HCT116 (cell line): ENCODE data around the gene HAGH. TPM values are rescaled to one million over a fixed set of nuclear protein-coding genes. Genes with fewer than 3 reads are reported as not detected.

ENCODE experiments used
- ATAC-seq: fragments of 200-7000 bp; cut with Tn5 transposase; 2 replicates; pipeline ENCODE4 v1.9.1; 2020; ENCODE audit warnings: mild to moderate bottlenecking, moderate library complexity
- BruUV-seq: library from RNA; stranded (reverse); fragments of 400-500 nt; replicated peaks from 2 replicates; lab custom pipeline; 2021; lab: Mats Ljungman, UMichigan
- CTCF ChIA-PET: fragments of 300-600 bp; sonication (Branson Sonifier 250); formaldehyde crosslinking; loops from one replicate; lab custom pipeline; 2021; ENCODE audit warnings: antibody characterized with exemption; lab: Charles Lee
- POLR2A ChIA-PET: fragments of 300-600, 350-600 bp; sonication (Branson Sonifier 250); formaldehyde crosslinking; loops from one replicate; lab custom pipeline; 2021; ENCODE audit warnings: antibody characterized with exemption; lab: Charles Lee
- RAD21 ChIA-PET, 2 experiments: fragments of 300-600 bp; sonication (Branson Sonifier 250); formaldehyde crosslinking; loops; one replicate each; lab custom pipeline; 2023; ENCODE audit warnings: low total read pairs in 2 of 2; ENCODE audit not compliant: uncharacterized antibody in 2 of 2, unreplicated experiment in 2 of 2, low non-redundant PET in 1 of 2; lab: Charles Lee
- DNase-seq: peaks from one replicate; pipeline ENCODE4 v3.0.0-alpha.2; 2010; ENCODE audit warnings: low read depth, low spot score
- H2AFZ ChIP-seq: fragments of 200-600 bp; shearing (Covaris generic), sonication (generic); 2 replicates; pipeline ENCODE4 v1.6.1; 2017; ENCODE audit warnings: low read depth, mixed run types, mixed read lengths, antibody characterized with exemption, low read length; ENCODE audit not compliant: poor library complexity, severe bottlenecking
- H3K27ac ChIP-seq: 2 replicates; pipeline ENCODE4 v1.5.1; 2012; ENCODE audit warnings: low read depth, low read length
- H3K27me3 ChIP-seq: fragments of 200-600 bp; sonication (generic); 2 replicates; pipeline ENCODE4 v1.6.1; 2016; ENCODE audit warnings: mixed run types, low read length, mixed read lengths; ENCODE audit not compliant: insufficient read depth
- H3K36me3 ChIP-seq, 2 experiments: fragments of 200-500 bp in 1 of 2; fragments of 200-600 bp in 1 of 2; sonication (Bioruptor generic) in 1 of 2; sonication (generic) in 1 of 2; 2 replicates each; pipeline versions ENCODE4 v1.5.1 to v1.6.1; 2014 to 2016; ENCODE audit warnings: low read length in 2 of 2, inconsistent platforms in 1 of 2, mixed read lengths in 1 of 2, mixed run types in 1 of 2; ENCODE audit not compliant: insufficient read depth in 2 of 2, control insufficient read depth in 1 of 2
- H3K4me1 ChIP-seq, 2 experiments: fragments of 200-600 bp in 1 of 2; sonication (generic) in 1 of 2; 2 replicates each; pipeline versions ENCODE4 v1.5.1 to v1.6.1; 2012 to 2017; ENCODE audit warnings: low read length in 2 of 2, inconsistent platforms in 1 of 2, mild to moderate bottlenecking in 1 of 2, mixed read lengths in 1 of 2, mixed run types in 1 of 2, moderate library complexity in 1 of 2; ENCODE audit not compliant: insufficient read depth in 2 of 2, control insufficient read depth in 1 of 2
- H3K4me2 ChIP-seq: fragments of 200-600 bp; sonication (generic); 2 replicates; pipeline ENCODE4 v1.6.1; 2017; ENCODE audit warnings: mixed run types, low read length, mixed read lengths
- H3K4me3 ChIP-seq, 2 experiments: fragments of 200-600 bp in 1 of 2; sonication (generic) in 1 of 2; replicated peaks in 1 of 2; 2 replicates each; pipeline ENCODE4 v1.5.1; 2011 to 2016; ENCODE audit warnings: low read length in 2 of 2, control low read depth in 1 of 2, low read depth in 1 of 2, mild to moderate bottlenecking in 1 of 2, mixed read lengths in 1 of 2, mixed run types in 1 of 2
- H3K79me2 ChIP-seq: fragments of 200-600 bp; sonication (generic); 2 replicates; pipeline ENCODE4 v1.6.1; 2017; ENCODE audit warnings: mild to moderate bottlenecking, mixed run types, low read length, moderate library complexity, mixed read lengths; ENCODE audit not compliant: insufficient read depth
- H3K9ac ChIP-seq: fragments of 200-600 bp; sonication (generic); 2 replicates; pipeline ENCODE4 v1.6.1; 2016; ENCODE audit warnings: low read length, mixed read lengths
- H3K9me2 ChIP-seq: fragments of 200-600 bp; sonication (generic), shearing (Covaris generic); 2 replicates; pipeline ENCODE4 v1.6.1; 2017; ENCODE audit warnings: mixed run types, mild to moderate bottlenecking, moderate library complexity; ENCODE audit not compliant: insufficient read depth
- H3K9me3 ChIP-seq, 2 experiments: fragments of 200-500 bp in 1 of 2; fragments of 200-600 bp in 1 of 2; sonication (Bioruptor generic) in 1 of 2; sonication (generic) in 1 of 2; 2 replicates each; pipeline ENCODE4 v1.6.1; 2014 to 2017; ENCODE audit warnings: low read length in 2 of 2, mixed read lengths in 2 of 2, inconsistent platforms in 1 of 2, low read depth in 1 of 2, mild to moderate bottlenecking in 1 of 2, mixed run types in 1 of 2, moderate library complexity in 1 of 2; ENCODE audit not compliant: control insufficient read depth in 1 of 2, insufficient read depth in 1 of 2
- H4K20me1 ChIP-seq: fragments of 200-600 bp; sonication (generic), shearing (Covaris generic); 2 replicates; pipeline ENCODE4 v1.6.1; 2017; ENCODE audit warnings: mixed run types, mild to moderate bottlenecking, moderate library complexity; ENCODE audit not compliant: insufficient read depth
- MAX ChIP-seq: IDR thresholded peaks from 2 replicates; pipeline ENCODE4 v1.6.1; 2012
- POLR2A ChIP-seq: IDR thresholded peaks from 2 replicates; pipeline ENCODE4 v1.7.0; 2011; ENCODE audit warnings: borderline replicate concordance; ENCODE audit not compliant: insufficient read depth, insufficient read length; ENCODE audit errors: extremely low read depth
- POLR2AphosphoS5 ChIP-seq: IDR thresholded peaks from 2 replicates; pipeline ENCODE4 v1.6.1; 2011; ENCODE audit warnings: mild to moderate bottlenecking, low read depth, low read length, moderate library complexity
- SP1 ChIP-seq: IDR thresholded peaks from 2 replicates; pipeline ENCODE4 v1.6.1; 2012; ENCODE audit warnings: low read depth
- TCF7L2 ChIP-seq: IDR thresholded peaks from 2 replicates; pipeline ENCODE4 v1.7.0; 2011; ENCODE audit warnings: borderline replicate concordance, inconsistent platforms; ENCODE audit not compliant: insufficient read depth, insufficient read length; ENCODE audit errors: extremely low read depth
- YY1 ChIP-seq: IDR thresholded peaks from 2 replicates; pipeline ENCODE4 v1.6.1; 2011; ENCODE audit warnings: low read length, low read depth, moderate library complexity, mild to moderate bottlenecking; ENCODE audit not compliant: insufficient replicate concordance; ENCODE audit errors: extremely low read depth
- ZBTB33 ChIP-seq: IDR thresholded peaks from 2 replicates; pipeline ENCODE4 v1.6.1; 2011; ENCODE audit warnings: mild to moderate bottlenecking, low read length, moderate library complexity; ENCODE audit not compliant: insufficient replicate concordance; ENCODE audit errors: extremely low read depth
- ZFX ChIP-seq: fragments of 450-650 bp; IDR thresholded peaks from 2 replicates; pipeline ENCODE4 v1.6.1; 2017
- ZNF274 ChIP-seq: fragments of 200-500 bp; sonication (Bioruptor generic); IDR thresholded peaks from 2 replicates; pipeline ENCODE4 v1.6.1; 2014; ENCODE audit warnings: mild to moderate bottlenecking, low read depth, low read length, inconsistent platforms
- intact Hi-C: fragments of 100-400 bp; cut with micrococcal nuclease; formaldehyde crosslinking; loops from 2 replicates; pipeline ENCODE4 v1.10.0; 2022
- total RNA-seq: library from RNA; stranded (reverse); gene quantifications from one replicate; pipeline ENCODE4 v1.2.1, GENCODE V29; 2021; ENCODE audit not compliant: unreplicated experiment
- TF ChIP-seq, protein P1 (sequence below): IDR thresholded peaks from 2 replicates; pipeline ENCODE4 v1.6.1; 2012
- TF ChIP-seq, protein P2 (sequence below): IDR thresholded peaks from 2 replicates; pipeline ENCODE4 v1.6.1; 2012; ENCODE audit warnings: low read depth

Gene HAGH
- total RNA-seq, 1 experiment from 2014 or later, result 39.1 TPM

- no peaks in the 10 kb centered on the region for H3K9me3 ChIP-seq
- H4K20me1 ChIP-seq, result peaks cover 5% of the 10 kb centered on the region; the same call in 1 of the 2 replicates
- intact Hi-C loops, result no loop called here
- peaks cover 14 to 29% of the 10 kb centered on the region in 2 experiments for H3K4me1 ChIP-seq
- no peaks in the 10 kb centered on the region for H3K9me2 ChIP-seq
- peaks cover 0 to 8% of the 10 kb centered on the region in 2 experiments; a peak in 2 of 4 replicates for H3K36me3 ChIP-seq
- TF ChIP-seq, protein P1, sequence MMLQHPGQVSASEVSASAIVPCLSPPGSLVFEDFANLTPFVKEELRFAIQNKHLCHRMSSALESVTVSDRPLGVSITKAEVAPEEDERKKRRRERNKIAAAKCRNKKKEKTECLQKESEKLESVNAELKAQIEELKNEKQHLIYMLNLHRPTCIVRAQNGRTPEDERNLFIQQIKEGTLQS, result no peak
- TF ChIP-seq, protein P2, sequence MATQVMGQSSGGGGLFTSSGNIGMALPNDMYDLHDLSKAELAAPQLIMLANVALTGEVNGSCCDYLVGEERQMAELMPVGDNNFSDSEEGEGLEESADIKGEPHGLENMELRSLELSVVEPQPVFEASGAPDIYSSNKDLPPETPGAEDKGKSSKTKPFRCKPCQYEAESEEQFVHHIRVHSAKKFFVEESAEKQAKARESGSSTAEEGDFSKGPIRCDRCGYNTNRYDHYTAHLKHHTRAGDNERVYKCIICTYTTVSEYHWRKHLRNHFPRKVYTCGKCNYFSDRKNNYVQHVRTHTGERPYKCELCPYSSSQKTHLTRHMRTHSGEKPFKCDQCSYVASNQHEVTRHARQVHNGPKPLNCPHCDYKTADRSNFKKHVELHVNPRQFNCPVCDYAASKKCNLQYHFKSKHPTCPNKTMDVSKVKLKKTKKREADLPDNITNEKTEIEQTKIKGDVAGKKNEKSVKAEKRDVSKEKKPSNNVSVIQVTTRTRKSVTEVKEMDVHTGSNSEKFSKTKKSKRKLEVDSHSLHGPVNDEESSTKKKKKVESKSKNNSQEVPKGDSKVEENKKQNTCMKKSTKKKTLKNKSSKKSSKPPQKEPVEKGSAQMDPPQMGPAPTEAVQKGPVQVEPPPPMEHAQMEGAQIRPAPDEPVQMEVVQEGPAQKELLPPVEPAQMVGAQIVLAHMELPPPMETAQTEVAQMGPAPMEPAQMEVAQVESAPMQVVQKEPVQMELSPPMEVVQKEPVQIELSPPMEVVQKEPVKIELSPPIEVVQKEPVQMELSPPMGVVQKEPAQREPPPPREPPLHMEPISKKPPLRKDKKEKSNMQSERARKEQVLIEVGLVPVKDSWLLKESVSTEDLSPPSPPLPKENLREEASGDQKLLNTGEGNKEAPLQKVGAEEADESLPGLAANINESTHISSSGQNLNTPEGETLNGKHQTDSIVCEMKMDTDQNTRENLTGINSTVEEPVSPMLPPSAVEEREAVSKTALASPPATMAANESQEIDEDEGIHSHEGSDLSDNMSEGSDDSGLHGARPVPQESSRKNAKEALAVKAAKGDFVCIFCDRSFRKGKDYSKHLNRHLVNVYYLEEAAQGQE, result no peak
- no peak for TF ChIP-seq POLR2A
- TF ChIP-seq ZNF274, result no peak
- TF ChIP-seq YY1, result peak; percentile 21
- TF ChIP-seq ZBTB33, result peak; percentile 8
- TF ChIP-seq ZFX, result no peak
- TF ChIP-seq SP1, result no peak
- TF ChIP-seq MAX, result no peak
- peak; percentile 65 for TF ChIP-seq POLR2AphosphoS5
- no peak for TF ChIP-seq TCF7L2
- peak overlapping the region; percentile 88 to 97 for H3K4me3 ChIP-seq
- ChIA-PET RAD21 (no interaction called here), CTCF (interaction anchor here (1.4 kb wide), 1 partner anchor 65 kb away, joined by 4 read pairs; the partner anchor contains the start of gene MAPK8IP3), POLR2A (interaction anchor here (0.6 to 3.5 kb wide), 4 partner anchors 12 to 350 kb away, joined by 3 to 23 read pairs (median 3); partner anchors contain the start of genes JPT2, NUBP2, SPSB3 and UQCC4)
- peak overlapping the region; percentile 100 for H3K4me2 ChIP-seq
- H2AFZ ChIP-seq, result no peak overlapping the region
- peak overlapping the region; percentile 95 for H3K27ac ChIP-seq
- TSS peak; percentile 38 for BruUV-seq
- peak overlapping the region; percentile 93 for H3K9ac ChIP-seq
- DNase-seq, result peak; percentile 62
- peak; percentile 52 for ATAC-seq
- peaks cover 51% of the 10 kb centered on the region for H3K79me2 ChIP-seq
- H3K27me3 ChIP-seq, result no peaks in the 10 kb centered on the region
Measured at GRCh38 chr16:1770328-1771187, 56.1 kb downstream of the HAGH start.
